ENCODE data around the gene LURAP1L.

- TF ChIP-seq CTCF (IDR thresholded peaks at IDR 0.05) (no peak), POLR2A (IDR thresholded peaks at IDR 0.05) (no peak), EP300 (IDR thresholded peaks at IDR 0.05) (no peak)
Observed at GRCh38 chr9:12778389-12778788, 3.6 kb downstream of the LURAP1L start.

Measured in ovary (tissue), 3 donors.